Measurements from ENCODE around the gene FGD3. TPM values are rescaled to one million over a fixed set of nuclear protein-coding genes. Genes with fewer than 3 reads are reported as not detected.

FGD3 gene
- total RNA-seq, 1 donor from 2014 or later = 0.26 TPM

DNA sequence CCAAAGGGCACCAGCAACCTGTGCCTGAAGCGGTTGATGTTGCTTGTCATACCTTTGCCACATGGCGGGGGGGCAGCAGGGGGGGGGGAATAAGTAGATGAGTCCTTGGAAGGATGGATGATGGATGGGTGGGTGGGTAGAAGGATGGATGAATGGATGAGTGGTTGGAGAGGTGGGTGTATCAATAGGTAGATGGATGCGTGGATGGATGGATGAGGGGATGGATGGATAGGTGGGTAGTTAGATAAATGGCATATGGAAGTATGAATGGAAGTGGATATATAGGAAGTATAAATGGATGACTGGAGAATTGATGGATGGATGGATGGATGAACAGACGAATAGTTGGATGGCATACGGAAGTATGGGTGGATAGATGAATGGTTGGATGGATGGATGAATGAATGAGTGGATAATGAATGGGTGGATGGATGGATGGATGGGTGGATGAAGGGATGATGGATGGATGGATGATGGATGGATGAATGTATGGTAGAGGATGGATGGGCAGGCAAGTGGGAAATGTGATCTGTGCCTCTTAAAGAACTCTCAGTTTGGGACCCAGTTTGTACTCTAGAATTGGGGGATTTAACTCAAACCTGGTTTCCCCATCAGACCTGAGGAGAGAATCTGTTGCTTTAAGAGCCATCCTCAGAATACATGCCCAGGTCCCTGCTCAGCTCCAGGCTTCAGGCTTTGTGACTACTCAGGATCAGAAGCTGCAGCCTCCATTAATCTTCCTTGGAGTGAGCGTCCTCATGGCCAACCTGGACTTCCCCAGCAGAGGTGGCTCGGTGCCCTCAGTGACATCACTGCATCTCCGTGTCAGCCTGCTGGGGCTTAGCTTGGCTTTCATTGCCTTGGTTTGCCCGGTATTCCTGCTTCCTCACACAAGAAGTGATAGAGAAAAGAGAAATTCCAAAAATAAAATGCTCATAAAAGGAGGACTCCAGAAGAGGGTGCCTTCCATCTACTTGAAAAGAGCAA lies 83.6 kb downstream of the FGD3 start:
- Histone ChIP-seq H3K36me3 (ENCODE audit: control insufficient read depth, insufficient read depth, low read length) (no peaks in the 10 kb centered on the region), H3K27me3 (ENCODE audit: control insufficient read depth, insufficient read depth, low read length) (peaks cover 5% of the 10 kb centered on the region), H3K4me3 (ENCODE audit: low read depth, low read length) (no peak overlapping the region)
- TF ChIP-seq CTCF (IDR thresholded peaks at IDR 0.05; ENCODE audit: insufficient read depth, low read length, severe bottlenecking) = no peak
- no peak for FAIRE-seq
- DNase-seq (ENCODE audit: low read depth) = no peak

GRCh38 chr9:93031629-93032430 lies 84.5 kb downstream of the FGD3 start:
- no peak overlapping the region for H3K4me3 ChIP-seq (ENCODE audit: low read depth, low read length)
- no peak for DNase-seq (ENCODE audit: low read depth)
- no peaks in the 10 kb centered on the region for H3K36me3 ChIP-seq (ENCODE audit: control insufficient read depth, insufficient read depth, low read length)
- FAIRE-seq = no peak
- peaks cover 5% of the 10 kb centered on the region for H3K27me3 ChIP-seq (ENCODE audit: control insufficient read depth, insufficient read depth, low read length)
- TF ChIP-seq CTCF (IDR thresholded peaks at IDR 0.05; ENCODE audit: insufficient read depth, low read length, severe bottlenecking) = no peak

DNA sequence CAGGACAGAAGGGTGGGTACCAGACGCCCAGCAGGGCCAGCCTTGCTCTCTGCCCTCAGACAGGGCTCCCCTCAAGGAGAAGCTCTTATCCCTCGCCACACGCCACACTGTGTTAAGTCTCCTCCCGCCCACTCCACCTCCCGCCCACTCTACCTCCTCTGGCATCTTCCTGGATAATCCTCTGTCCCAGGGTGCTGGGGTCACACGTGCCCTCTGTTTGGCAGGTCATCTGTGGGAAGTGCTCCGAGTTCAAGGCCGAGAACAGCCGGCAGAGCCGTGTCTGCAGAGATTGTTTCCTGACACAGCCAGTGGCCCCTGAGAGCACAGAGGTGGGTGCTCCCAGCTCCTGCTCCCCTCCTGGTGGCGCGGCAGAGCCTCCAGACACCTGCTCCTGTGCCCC lies 85.2 kb downstream of the FGD3 start:
- DNase-seq (ENCODE audit: low read depth) (no peak), FAIRE-seq (no peak)
- Histone ChIP-seq H3K36me3 (ENCODE audit: control insufficient read depth, insufficient read depth, low read length) (no peaks in the 10 kb centered on the region), H3K4me3 (ENCODE audit: low read depth, low read length) (no peak overlapping the region), H3K27me3 (ENCODE audit: control insufficient read depth, insufficient read depth, low read length) (peaks cover 5% of the 10 kb centered on the region)
- no peak for TF ChIP-seq CTCF (IDR thresholded peaks at IDR 0.05; ENCODE audit: insufficient read depth, low read length, severe bottlenecking)

- FAIRE-seq (no peak), DNase-seq (ENCODE audit: low read depth) (no peak)
Measured at GRCh38 chr9:93033531-93033930, 86.2 kb downstream of the FGD3 start.

GRCh38 chr9:93035106-93035660 lies 87.9 kb downstream of the FGD3 start:
- H3K36me3 ChIP-seq (ENCODE audit: control insufficient read depth, insufficient read depth, low read length) = no peaks in the 10 kb centered on the region
- DNase-seq (ENCODE audit: low read depth) (no peak), FAIRE-seq (no peak)
- no peak overlapping the region for H3K4me3 ChIP-seq (ENCODE audit: low read depth, low read length)
- TF ChIP-seq CTCF (IDR thresholded peaks at IDR 0.05; ENCODE audit: insufficient read depth, low read length, severe bottlenecking) = no peak
- peaks cover 2% of the 10 kb centered on the region for H3K27me3 ChIP-seq (ENCODE audit: control insufficient read depth, insufficient read depth, low read length)

More at GRCh38 chr9:93033531-93033930, 86.2 kb downstream of the FGD3 start:
- no peak for TF ChIP-seq CTCF (IDR thresholded peaks at IDR 0.05; ENCODE audit: insufficient read depth, low read length, severe bottlenecking)
- Histone ChIP-seq H3K27me3 (ENCODE audit: control insufficient read depth, insufficient read depth, low read length) (peaks cover 5% of the 10 kb centered on the region), H3K36me3 (ENCODE audit: control insufficient read depth, insufficient read depth, low read length) (no peaks in the 10 kb centered on the region), H3K4me3 (ENCODE audit: low read depth, low read length) (no peak overlapping the region)

All from bronchial epithelial cell (primary cell).